T follicular helper cell (primary cell): ENCODE data around the gene F7.

Experiments used
- DNase-seq: peaks from one replicate; pipeline ENCODE4 v3.0.0-alpha.2; 2020; ENCODE audit warnings: low read depth

Gene F7

DNA sequence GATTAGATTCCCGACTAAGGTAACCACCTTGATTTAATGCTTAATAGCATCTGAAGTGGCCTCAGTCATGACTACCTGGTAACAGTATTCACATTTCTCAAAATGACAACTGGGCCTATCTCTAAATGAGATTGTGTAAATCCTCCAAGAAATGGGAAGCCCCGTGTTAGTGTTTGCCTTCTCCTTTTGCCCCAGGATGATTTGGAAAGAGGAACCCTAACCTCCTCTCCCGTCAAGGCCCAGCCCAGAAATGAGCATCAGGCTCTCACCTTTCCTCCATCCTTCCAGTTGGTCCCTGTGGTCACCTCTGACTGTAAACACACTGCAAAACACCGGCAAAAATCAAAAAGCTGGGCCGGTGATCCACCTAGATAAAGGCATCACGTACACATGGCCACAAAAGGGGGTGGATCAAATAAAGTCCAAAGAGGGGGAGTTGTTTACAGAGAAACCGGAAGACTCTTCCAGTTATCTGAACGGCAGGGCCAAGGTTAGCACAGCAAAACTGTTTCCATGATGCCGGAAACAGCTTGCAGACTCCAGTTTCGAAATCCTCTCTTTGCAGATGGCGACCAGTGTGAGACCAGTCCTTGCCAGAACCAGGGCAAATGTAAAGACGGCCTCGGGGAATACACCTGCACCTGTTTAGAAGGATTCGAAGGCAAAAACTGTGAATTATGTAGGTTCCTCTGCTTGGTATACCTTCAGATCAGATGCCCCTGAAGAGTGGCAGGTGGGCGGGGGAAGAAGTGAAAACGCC lies 33.4 kb downstream of the F7 start:
- no peak for DNase-seq

DNA sequence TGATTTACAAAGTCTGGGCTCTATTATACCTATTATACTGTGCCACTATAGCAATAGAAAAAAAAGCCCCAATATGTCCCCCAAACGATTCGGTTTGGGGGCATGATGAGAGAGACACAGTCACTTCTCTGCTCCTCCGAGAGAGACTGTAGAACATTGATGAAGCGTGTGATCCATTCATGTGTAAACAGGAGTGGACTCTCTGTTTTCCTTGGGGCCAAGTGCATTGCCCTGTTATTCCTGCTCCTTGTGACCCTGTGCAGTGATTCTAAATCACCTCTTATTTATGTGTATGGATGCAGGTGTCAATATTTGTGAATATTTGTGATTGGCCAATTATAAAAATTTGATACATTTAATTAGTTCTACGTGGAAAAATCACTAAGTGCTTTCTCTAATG lies 34.0 kb downstream of the F7 start:
- no peak for DNase-seq

DNA sequence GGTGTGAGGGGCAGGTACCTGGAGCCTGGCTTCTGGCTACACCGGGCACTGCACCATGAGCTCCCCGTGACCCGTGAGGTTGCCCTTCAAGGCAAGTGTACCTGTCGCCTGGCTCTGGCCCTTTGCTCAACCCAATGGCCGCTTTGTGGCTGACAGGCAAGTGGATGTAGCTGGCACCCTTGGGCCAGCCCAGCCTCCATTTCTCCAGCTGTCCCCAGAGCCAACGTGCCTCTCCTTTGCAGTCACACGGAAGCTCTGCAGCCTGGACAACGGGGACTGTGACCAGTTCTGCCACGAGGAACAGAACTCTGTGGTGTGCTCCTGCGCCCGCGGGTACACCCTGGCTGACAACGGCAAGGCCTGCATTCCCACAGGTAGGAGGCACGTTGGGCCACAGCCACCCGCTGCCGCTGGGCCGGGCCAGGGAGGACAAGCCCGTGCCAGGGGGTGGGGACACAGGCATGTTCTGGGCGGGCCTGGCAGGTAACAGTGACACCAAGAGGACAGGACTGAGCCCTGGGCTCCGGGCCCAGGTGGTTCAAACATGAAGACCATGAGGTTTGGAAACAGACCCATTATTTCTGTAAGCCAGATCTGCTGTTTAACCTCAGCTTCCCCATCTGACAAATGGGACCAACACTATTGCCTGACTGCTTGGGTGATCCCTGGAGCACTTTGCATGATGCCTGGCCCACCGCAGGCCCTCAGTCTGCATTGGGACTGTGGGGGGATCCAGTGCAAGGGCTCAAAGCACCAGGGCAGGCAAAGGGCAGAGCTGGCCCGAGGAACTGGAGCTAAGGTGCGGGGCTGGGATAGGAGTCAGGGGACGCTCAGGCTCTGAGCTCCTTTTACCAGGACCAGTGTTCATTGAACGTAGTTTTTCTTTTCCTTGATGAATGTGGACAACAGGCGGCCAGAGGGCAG lies 35.3 kb downstream of the F7 start:
- no peak for DNase-seq

DNA sequence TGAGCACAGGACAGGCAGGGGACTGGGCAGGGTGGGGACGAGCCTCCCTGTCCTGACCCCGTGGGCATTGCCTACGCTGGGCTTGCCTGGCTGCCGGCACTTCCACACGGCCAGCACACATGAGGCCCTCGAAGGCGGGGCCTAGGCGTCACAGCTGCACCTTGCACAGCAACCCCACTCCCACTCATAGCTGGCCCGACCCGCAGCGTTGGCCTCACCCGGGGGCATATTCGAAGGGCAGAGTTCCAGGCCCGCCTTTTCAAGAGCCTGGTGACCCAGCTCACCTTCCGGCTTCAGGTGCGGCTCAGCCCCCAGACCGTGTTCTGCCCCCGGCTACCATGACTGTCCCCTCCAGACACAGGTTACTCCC lies 36.0 kb downstream of the F7 start:
- DNase-seq = no peak

DNA sequence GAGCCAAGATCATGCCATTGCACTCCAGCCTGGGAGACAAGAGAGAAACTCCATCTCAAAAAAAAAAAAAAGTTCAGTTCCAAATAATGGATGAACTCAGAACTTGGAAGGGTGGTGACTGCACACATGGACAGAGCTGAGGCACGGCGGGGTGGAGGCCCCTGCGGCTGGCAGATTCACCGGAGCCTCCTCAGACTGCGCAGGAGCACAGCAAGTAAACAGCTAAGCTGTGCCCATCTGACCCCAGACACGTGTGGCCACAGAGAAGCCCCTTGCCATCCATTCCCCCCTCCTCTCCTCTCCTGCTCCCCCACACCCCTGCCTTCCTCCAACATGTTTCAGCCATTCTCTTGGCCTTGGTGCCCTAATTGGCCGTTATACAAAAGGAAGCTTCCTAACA lies 37.3 kb downstream of the F7 start:
- DNase-seq = no peak

DNA sequence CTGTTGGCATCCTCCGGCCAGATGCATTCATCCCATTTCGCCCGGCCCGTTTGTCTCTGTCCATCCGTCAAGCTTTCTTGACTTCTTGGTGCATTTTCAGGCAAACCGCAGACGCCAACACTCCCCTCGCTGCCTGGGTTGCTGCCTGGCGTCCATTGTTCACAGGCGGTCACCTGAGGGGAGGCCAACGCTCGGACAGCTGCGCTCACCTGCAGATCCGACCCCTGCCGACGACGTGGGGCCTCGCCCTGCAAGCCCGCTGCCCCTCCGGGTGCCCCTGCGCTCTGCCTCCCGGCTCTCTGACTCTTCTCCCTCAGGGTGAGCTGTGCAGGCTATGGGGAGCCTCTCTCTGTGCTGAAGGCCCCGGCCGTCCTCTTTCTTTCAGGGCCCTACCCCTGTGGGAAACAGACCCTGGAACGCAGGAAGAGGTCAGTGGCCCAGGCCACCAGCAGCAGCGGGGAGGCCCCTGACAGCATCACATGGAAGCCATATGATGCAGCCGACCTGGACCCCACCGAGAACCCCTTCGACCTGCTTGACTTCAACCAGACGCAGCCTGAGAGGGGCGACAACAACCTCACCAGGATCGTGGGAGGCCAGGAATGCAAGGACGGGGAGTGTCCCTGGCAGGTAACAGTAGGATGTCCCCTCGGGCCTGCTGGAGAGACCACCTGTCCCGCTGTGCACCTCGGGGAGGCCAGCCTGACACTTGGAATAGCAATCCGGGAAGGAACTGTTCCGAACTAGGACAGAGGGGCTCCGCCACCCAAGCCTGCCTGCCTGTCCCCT lies 38.1 kb downstream of the F7 start:
- DNase-seq = no peak

DNA sequence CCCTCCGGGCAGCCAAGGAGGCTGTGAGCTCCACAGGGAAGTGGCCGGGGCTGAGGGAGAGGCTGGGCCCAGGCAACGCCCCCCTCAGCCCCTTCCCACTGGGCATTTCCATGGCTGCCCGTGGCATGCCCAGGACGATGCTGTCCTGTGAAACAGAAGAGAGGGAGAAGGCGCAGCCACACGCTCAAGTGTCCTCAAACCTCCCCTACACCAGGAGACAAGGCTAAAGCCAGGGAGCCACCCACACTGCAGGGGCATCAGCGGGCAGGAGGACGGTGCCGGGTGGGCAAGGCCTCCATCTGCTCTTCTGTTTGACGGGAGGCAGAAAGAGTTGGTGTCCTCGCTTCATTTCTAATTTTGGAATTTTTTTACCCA lies 38.7 kb downstream of the F7 start:
- DNase-seq = no peak

DNA sequence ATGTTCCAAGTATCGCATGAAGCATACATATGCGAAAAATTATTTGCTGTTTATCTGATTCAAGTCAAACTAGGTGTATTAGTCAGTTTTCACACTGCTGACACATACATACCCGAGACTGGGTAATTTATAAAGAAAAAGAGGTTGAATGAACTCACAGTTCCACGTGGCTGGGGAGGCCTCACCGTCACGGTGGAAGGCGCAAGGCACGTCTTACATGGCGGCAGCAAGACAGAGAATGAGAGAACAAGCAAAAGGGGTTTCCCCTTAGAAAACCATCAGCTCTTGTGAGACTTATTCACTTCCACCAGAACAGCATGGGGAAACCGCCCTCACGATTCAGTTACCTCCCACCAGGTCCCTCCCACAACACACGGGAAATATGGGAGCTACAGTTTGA lies 39.9 kb downstream of the F7 start:
- DNase-seq = no peak

DNA sequence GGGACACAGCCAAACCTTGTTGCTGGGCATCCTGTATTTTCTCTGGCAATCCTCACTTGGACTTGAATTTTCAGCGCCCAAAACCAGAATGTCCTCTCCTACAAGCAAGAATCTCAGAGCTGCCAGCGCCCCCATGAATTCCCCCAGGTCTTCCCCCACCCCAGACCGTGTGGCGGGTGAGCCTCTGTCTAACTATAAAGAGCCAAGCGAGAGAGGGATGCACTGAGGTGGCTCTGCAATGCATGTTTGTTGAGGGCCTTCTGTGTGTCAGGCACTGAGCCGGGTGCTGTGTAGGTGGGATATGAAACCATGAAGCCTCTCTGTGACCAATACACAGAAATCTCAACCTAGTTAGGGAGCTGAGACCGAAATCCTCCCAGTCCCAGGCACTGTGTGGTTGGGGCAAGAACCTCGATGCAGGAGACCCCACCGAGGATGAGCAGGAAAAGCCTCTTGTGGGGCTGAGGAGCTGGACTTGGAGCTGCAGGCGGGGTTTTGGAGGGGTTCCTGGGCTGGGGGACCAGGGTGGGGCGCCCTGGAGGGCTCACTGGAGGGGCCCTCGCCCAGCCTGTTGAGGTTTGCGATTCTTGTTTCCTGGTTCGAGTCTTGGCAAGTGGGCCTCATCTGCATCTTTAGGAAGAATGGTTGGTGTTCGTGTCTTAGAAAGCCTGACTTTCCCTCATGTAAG lies 40.5 kb downstream of the F7 start:
- no peak for DNase-seq

DNA sequence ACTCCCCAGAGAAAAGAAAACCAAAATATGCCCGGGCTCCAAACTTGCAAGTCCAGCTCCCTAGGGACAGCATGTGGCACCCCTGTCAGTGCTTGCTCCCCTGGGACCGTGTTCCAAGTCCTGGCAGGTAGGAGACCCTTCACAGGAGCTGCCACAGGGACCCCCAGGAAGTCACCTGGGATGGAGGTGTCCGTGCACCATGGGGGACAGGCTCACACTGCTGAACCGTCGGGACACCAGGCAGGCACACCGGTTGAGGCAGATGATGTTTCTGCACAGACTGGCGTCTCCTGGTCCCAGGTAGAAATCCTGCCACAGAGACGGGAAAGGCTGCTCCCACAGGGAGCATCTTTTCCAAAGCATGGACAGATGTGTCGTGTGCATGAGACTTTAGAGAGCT lies 41.2 kb downstream of the F7 start:
- DNase-seq = no peak

DNA sequence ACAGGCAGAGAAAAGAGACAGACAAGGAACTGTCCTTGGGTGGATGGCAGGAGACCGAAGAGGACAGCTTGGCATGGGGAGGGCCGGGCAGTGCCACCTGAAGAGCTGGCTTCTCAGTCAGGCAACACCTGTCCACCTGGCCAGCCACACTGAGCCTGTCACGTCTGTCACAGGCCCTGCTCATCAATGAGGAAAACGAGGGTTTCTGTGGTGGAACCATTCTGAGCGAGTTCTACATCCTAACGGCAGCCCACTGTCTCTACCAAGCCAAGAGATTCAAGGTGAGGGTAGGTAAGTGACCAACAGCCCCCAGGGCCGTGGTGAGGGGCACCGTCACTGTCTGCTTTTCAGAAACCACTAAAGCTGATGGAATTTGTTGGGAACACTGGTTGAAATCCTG lies 41.6 kb downstream of the F7 start:
- no peak for DNase-seq

DNA sequence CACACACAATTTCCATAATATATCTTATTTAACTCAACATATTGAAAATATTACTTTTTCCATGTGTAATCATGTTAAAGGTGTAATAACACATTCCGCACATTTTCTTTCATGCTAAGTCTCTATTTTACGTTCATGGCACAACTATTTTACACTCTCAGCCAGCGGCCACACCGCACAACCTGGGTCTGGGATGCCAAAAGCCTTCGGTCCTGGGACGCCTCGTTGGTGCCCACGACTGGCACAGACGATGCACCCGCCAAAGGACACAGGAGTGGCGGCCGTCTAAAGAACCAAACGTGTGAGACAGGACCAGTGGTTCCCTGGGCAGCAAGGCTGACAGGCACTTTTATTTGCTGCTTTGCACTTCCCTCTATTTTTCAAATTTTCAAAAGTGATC lies 42.8 kb downstream of the F7 start:
- no peak for DNase-seq

DNA sequence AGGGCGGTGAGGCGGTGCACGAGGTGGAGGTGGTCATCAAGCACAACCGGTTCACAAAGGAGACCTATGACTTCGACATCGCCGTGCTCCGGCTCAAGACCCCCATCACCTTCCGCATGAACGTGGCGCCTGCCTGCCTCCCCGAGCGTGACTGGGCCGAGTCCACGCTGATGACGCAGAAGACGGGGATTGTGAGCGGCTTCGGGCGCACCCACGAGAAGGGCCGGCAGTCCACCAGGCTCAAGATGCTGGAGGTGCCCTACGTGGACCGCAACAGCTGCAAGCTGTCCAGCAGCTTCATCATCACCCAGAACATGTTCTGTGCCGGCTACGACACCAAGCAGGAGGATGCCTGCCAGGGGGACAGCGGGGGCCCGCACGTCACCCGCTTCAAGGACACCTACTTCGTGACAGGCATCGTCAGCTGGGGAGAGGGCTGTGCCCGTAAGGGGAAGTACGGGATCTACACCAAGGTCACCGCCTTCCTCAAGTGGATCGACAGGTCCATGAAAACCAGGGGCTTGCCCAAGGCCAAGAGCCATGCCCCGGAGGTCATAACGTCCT lies 43.4 kb downstream of the F7 start:
- DNase-seq = no peak

DNA sequence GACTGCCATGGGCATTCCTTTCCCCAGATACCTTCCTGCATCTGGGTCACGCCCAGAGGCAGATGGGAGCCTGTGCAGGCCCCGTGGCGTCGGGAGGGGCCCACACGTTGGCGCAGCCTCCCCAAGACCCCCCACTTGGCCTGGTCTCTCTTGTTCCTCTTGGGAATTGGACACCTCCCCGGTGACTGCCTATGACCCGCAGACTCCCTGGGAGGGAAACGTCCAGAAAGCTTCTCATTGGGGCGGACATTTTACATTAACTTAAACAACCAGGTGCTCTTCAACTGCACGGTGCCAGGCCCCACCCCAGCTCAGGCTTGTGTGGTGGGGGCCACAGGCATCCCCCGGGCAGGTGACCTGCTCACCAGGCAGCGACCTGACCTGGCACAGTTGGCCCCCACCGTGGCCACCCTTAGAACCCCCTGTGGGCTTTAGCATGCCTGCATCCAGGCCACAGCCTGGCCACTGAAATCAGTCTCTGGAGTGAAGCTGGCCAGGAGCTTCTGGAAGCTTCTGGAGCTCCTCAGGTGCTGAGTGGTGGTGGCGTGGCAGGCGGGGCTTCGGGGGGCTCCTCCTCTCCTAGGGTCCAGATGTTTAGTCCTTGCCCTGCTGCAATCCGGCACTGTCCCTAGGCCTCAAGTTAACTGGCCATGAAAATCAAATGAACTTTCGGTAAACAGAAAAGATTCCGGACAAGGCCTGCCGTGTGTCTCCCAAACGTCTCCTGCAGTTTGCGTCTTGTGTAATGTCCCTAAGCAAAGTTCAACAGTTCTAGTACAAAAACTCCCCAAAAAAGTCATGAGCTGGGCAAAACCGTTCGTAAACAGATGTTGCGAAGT lies 44.3 kb downstream of the F7 start:
- no peak for DNase-seq

DNA sequence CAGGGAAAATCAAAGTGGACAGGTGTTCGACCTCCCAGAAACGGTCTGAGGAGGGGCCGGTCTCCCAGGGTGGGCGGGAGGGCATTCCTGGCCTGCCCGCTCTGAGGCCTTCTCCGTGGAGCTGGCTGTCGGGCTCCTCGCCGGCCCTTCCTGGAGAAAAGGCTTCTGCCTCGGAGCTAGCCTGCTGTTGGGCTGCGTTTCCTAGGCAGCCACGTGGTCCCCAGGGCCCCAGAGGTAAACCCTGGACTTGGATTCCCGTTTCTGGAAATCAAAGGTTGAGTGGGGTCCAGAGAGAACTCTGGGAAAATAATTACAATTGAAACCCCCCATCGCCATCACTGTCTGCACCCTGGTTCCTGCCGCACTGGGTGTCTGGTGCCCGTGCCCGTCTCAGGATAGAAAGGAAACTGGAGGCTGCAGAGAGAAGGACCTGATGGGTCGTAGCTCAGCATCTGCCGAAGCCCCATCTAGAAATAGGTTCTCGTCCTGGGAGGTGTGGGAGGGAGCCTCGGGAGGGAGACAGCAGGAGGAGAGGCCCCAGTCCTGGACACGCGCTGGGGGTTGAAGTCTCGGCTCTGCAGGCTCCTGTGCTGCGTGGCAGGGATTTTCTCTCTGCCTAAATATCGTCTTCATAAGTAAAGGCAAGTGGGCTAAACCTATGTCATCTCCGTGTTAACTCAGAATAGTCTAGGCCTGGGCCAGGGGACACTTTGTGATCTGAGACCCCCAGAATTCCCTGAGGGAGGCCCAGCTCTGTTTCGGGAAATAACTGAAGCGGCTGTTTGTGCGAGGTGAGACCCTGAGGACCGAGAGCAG lies 45.2 kb downstream of the F7 start:
- no peak for DNase-seq

DNA sequence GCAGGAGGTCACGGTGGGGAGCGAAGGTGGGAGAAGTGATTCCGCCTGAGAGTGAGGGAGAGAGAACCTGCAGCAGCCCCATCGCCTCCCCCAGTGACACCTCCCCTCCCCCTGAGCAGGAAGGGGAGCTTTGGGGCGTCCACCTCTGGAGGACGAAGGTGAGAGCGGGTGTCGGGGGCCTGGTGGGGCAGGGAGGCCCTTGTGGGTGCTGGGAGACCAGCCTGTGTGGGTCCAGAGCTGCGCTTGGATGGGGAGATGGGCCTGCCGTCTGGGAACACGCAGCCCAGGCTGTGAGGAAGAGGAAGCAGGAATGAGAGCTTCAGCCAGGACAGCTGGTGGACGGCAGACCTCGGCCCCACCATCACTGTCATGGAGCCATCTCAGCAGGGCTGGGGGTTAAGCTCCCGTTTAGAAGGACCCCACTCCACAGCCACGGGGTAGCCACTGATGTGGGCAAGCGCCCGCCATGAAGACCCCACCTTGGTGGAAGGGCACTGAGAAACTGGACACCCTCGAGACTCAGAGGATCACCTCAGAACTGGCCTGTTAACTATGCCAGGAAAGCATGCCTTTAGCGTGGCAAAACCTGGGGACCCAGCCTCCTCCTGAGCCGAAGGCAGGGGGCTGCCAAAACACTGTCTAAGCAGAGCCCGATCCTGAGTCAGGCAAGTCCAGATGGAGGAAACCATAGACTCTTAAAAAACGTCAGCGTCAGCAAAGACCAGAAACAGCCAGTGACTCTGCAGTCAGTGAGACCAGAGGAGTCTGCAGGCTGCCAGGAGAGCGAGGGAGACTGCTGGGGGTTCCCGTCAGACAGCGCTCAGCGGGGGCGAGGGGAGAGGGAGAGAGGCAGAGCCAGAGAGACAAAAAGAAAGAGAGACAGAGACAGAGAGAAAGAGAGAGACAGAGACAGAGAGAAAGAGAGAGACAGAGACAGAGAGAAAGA lies 46.4 kb downstream of the F7 start:
- DNase-seq = no peak

DNA sequence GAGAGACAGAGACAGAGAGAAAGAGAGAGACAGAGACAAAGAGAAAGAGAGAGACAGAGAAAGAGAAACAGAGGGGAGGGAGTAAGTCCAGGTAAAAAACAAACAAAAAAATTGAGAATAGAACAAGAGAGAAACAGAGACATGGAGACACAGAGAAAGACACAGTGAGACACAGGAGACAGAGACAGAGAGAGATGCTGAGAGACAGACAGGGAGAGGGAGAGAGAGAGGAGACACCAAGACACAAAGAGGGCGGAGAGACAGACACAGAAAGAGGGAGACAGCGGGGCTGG lies 47.0 kb downstream of the F7 start:
- no peak for DNase-seq

DNA sequence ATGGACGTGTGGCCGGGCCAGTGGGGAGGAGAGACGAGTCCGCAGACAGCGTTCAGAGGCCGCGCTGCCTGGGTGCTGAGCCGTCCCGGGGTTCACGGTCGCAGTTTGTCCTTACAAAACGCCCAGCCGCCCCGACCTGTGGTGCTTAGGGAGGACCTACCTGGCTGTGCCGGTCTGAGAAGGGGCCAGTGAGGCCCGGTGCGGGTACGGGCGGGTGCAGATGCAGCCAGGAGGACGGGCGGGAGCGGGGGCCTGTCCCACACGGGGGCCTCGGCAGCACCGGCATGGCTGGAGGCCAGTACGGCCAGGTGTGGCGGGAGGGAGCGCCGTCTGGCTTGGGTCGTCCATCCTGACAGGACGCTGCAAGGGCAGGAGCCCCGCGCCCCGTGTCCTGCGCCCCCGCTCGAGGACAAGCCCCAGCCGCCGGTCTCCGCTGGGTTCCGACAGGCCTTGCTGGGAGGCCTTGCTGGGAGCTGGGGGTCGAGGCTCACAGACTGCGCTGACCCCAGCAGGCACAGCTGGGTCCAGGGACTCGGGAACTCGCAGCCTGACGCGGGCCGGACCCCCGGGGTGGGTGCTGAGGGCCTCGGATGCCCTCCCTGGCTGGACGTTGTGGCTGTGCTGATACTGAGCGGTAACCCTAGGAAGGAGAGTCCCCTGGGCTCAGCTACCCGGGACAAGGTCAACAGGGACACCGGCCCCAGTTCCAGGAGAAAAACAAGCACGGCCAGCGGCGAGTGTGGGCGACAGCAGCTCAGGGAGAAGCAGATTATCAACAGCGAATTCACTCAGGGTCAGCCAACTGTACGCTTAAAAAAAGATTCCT lies 47.6 kb downstream of the F7 start:
- DNase-seq = no peak
